Measurements from ENCODE around the gene BCL2L12.
A peak's percentile ranks its signal among the peaks of the same experiment; 100 is the strongest.

Gene BCL2L12

DNA sequence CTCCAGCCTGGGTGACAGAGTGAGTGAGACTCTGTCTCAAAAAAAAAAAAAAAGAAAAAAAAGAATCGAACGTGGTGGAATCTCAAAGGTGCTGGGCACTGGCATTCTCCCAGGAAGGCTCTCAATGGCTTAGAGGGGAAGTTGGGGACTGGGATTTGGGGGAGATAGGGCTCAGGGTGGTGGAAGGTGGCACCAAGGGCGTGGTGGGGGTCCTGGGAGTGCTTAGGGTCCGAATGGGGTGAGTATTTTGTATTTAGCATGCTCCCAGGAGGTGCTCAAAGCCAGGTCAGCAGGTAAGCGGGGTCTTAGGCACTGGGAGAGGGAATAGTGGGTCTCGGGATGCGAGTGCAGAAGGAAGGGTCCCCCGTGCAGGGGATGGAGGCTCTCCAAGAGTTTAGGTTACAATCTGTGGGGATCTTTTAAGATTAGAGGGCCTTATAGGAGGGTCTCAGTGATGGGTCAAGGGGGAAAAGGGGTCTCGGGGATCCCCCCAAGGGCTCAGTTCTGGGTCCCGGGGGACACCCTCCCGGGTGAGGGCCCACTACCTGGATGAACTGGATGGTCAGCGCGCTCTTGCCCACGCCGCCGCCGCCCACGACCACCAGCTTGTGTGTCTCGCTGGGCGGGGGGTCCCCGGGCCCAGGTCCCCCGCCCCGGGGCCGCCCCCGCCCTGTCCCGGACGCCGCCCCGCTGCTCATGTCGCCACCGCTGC, 26.2 kb upstream of the BCL2L12 start (continued):
- TF ChIP-seq FEZF1 (tag by site-specific recombination; IDR thresholded peaks at IDR 0.05) (peak; percentile 15; the same call in 1 of the 2 replicates), ZBTB17 (tag by site-specific recombination; IDR thresholded peaks at IDR 0.05) (peak; percentile 23; the same call in 1 of the 2 replicates), ZFHX2 (tag by site-specific recombination; conservative IDR thresholded peaks at IDR 0.05) (peak; percentile 90), KLF1 (tag by site-specific recombination; IDR thresholded peaks at IDR 0.05) (peak; percentile 33; the same call in 1 of the 2 replicates), ZNF501 (tag by site-specific recombination; IDR thresholded peaks at IDR 0.05) (0 out of 2 replicates have a peak, but pooled peaks have one; percentile 20), ZNF18 (tag by site-specific recombination; IDR thresholded peaks at IDR 0.05) (no peak), ZNF335 (tag by site-specific recombination; conservative IDR thresholded peaks at IDR 0.05) (peak; percentile 2; the same call in 1 of the 2 replicates), KLF10 (tag by site-specific recombination; IDR thresholded peaks at IDR 0.05) (0 out of 2 replicates have a peak, but pooled peaks have one; percentile 10), ZNF157 (tag by site-specific recombination; IDR thresholded peaks at IDR 0.05) (no peak), ZNF518A (tag by site-specific recombination; conservative IDR thresholded peaks at IDR 0.05; ENCODE audit: low read depth) (no peak), EGR2 (tag by site-specific recombination; IDR thresholded peaks at IDR 0.05; ENCODE audit: low read depth) (peak; percentile 62)
- TF ChIP-seq, protein P1, sequence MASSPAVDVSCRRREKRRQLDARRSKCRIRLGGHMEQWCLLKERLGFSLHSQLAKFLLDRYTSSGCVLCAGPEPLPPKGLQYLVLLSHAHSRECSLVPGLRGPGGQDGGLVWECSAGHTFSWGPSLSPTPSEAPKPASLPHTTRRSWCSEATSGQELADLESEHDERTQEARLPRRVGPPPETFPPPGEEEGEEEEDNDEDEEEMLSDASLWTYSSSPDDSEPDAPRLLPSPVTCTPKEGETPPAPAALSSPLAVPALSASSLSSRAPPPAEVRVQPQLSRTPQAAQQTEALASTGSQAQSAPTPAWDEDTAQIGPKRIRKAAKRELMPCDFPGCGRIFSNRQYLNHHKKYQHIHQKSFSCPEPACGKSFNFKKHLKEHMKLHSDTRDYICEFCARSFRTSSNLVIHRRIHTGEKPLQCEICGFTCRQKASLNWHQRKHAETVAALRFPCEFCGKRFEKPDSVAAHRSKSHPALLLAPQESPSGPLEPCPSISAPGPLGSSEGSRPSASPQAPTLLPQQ (tag by site-specific recombination; IDR thresholded peaks at IDR 0.05) = 0 out of 2 replicates have a peak, but pooled peaks have one; percentile 16
- TF ChIP-seq, protein P2, sequence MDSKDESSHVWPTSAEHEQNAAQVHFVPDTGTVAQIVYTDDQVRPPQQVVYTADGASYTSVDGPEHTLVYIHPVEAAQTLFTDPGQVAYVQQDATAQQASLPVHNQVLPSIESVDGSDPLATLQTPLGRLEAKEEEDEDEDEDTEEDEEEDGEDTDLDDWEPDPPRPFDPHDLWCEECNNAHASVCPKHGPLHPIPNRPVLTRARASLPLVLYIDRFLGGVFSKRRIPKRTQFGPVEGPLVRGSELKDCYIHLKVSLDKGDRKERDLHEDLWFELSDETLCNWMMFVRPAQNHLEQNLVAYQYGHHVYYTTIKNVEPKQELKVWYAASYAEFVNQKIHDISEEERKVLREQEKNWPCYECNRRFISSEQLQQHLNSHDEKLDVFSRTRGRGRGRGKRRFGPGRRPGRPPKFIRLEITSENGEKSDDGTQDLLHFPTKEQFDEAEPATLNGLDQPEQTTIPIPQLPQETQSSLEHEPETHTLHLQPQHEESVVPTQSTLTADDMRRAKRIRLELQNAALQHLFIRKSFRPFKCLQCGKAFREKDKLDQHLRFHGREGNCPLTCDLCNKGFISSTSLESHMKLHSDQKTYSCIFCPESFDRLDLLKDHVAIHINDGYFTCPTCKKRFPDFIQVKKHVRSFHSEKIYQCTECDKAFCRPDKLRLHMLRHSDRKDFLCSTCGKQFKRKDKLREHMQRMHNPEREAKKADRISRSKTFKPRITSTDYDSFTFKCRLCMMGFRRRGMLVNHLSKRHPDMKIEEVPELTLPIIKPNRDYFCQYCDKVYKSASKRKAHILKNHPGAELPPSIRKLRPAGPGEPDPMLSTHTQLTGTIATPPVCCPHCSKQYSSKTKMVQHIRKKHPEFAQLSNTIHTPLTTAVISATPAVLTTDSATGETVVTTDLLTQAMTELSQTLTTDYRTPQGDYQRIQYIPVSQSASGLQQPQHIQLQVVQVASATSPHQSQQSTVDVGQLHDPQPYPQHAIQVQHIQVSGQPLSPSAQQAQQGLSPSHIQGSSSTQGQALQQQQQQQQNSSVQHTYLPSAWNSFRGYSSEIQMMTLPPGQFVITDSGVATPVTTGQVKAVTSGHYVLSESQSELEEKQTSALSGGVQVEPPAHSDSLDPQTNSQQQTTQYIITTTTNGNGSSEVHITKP (tag by site-specific recombination; IDR thresholded peaks at IDR 0.05) = peak; percentile 7; the same call in 1 of the 2 replicates
